Neuronal stem cell (in vitro differentiated cells): Measurements from ENCODE around the gene LAPTM4A.

ENCODE experiments used
- DNase-seq: peaks from one replicate; pipeline ENCODE4 v3.0.0-alpha.2; 2013; ENCODE audit warnings: low spot score
- H2AFZ ChIP-seq: one replicate; pipeline ENCODE4 v1.6.1; 2013; ENCODE audit warnings: mild to moderate bottlenecking, low read length, inconsistent platforms
- H2AK5ac ChIP-seq: 2 replicates; pipeline ENCODE4 v1.6.1; 2013; ENCODE audit warnings: low read depth, mild to moderate bottlenecking, inconsistent platforms, low read length, moderate library complexity, mixed read lengths
- H2BK120ac ChIP-seq: 2 replicates; pipeline ENCODE4 v1.6.1; 2013; ENCODE audit warnings: low read depth, mild to moderate bottlenecking, inconsistent platforms, low read length, moderate library complexity, mixed read lengths
- H2BK12ac ChIP-seq: one replicate; pipeline ENCODE4 v1.6.1; 2013; ENCODE audit warnings: low read length, inconsistent platforms
- H2BK15ac ChIP-seq: 2 replicates; pipeline ENCODE4 v1.6.1; 2013; ENCODE audit warnings: mild to moderate bottlenecking, low read length, inconsistent platforms, mixed read lengths
- H2BK5ac ChIP-seq: one replicate; pipeline ENCODE4 v1.6.1; 2013; ENCODE audit warnings: inconsistent platforms, mild to moderate bottlenecking, low read length, moderate library complexity
- H3K14ac ChIP-seq: one replicate; pipeline ENCODE4 v1.6.1; 2013; ENCODE audit warnings: low read length, inconsistent platforms
- H3K18ac ChIP-seq: 2 replicates; pipeline ENCODE4 v1.6.1; 2013; ENCODE audit warnings: low read length, inconsistent platforms
- H3K23ac ChIP-seq: 2 replicates; pipeline ENCODE4 v1.6.1; 2013; ENCODE audit warnings: low read depth, mild to moderate bottlenecking, mixed read lengths, low read length, inconsistent platforms; ENCODE audit not compliant: poor library complexity
- H3K27ac ChIP-seq: replicated peaks from 3 replicates; pipeline ENCODE4 v1.5.1; 2013; ENCODE audit warnings: low read length, inconsistent platforms
- H3K27me3 ChIP-seq, 3 experiments: 2 replicates each; pipeline ENCODE4 v1.6.1; 2013; ENCODE audit warnings: low read length in 3 of 3, mild to moderate bottlenecking in 2 of 3, inconsistent platforms in 1 of 3, low read depth in 1 of 3, mixed read lengths in 1 of 3, moderate library complexity in 1 of 3; ENCODE audit not compliant: control insufficient read depth in 3 of 3, insufficient read depth in 3 of 3
- H3K36me3 ChIP-seq, 2 donors: replicated peaks in 1 of 2; 2 replicates each; pipeline ENCODE4 v1.6.1; 2013; ENCODE audit warnings: low read length in 2 of 2; ENCODE audit not compliant: control insufficient read depth in 2 of 2, insufficient read depth in 2 of 2
- H3K4ac ChIP-seq: 2 replicates; pipeline ENCODE4 v1.6.1; 2013; ENCODE audit warnings: inconsistent platforms, mild to moderate bottlenecking, low read length, moderate library complexity
- H3K4me1 ChIP-seq, 2 donors: 1 replicate in 1 of 2; 2 replicates in 1 of 2; pipeline ENCODE4 v1.6.1; 2013; ENCODE audit warnings: low read length in 2 of 2, low read depth in 1 of 2; ENCODE audit not compliant: control insufficient read depth in 2 of 2, insufficient read depth in 1 of 2
- H3K4me2 ChIP-seq: one replicate; pipeline ENCODE4 v1.6.1; 2013; ENCODE audit warnings: mild to moderate bottlenecking, low read length, inconsistent platforms; ENCODE audit not compliant: insufficient read depth, poor library complexity, severe bottlenecking
- H3K4me3 ChIP-seq, 2 donors: 2 replicates each; pipeline ENCODE4 v1.5.1; 2013; ENCODE audit warnings: low read length in 2 of 2, mild to moderate bottlenecking in 2 of 2, inconsistent platforms in 1 of 2, moderate library complexity in 1 of 2
- H3K79me1 ChIP-seq: one replicate; pipeline ENCODE4 v1.6.1; 2013; ENCODE audit warnings: low read depth, mild to moderate bottlenecking, inconsistent platforms, low read length, moderate library complexity
- H3K9ac ChIP-seq: one replicate; pipeline ENCODE4 v1.6.1; 2013; ENCODE audit warnings: mild to moderate bottlenecking, low read depth, low read length, inconsistent platforms; ENCODE audit not compliant: poor library complexity
- H3K9me3 ChIP-seq, 2 donors: replicated peaks in 1 of 2; 2 replicates each; pipeline versions ENCODE3 to v1.6.1; 2013; ENCODE audit warnings: low read length in 2 of 2, mild to moderate bottlenecking in 2 of 2, inconsistent platforms in 1 of 2, low read depth in 1 of 2, mixed read lengths in 1 of 2, moderate library complexity in 1 of 2; ENCODE audit not compliant: control insufficient read depth in 2 of 2, insufficient read depth in 1 of 2
- H4K8ac ChIP-seq: one replicate; pipeline ENCODE4 v1.6.1; 2013; ENCODE audit warnings: low read depth, mild to moderate bottlenecking, inconsistent platforms, low read length, moderate library complexity
- H4K91ac ChIP-seq: one replicate; pipeline ENCODE4 v1.6.1; 2013; ENCODE audit warnings: low read length, low read depth, mild to moderate bottlenecking, inconsistent platforms; ENCODE audit not compliant: poor library complexity
- WGBS, 2 donors: extraction: QIAGEN DNeasy Blood & Tissue Kit; methylation state at CpG; one replicate each; pipeline ENCODE4 v1.1.7; 2013; ENCODE audit warnings: missing lambda C conversion rate in 2 of 2, mixed read lengths in 1 of 2; ENCODE audit not compliant: insufficient read length in 2 of 2, insufficient replicate concordance in 1 of 2; ENCODE audit errors: extremely low coverage in 2 of 2; 5-methylcytosine and 5-hydroxymethylcytosine counted together

Gene LAPTM4A

GRCh38 chr2:20080428-20080827, 29.0 kb upstream of the LAPTM4A start:
- WGBS, 2 donors, result no CpG with 5 or more reads among the region's 10 CpGs
- H3K9me3 ChIP-seq, result peaks cover 5 to 6% of the 10 kb centered on the region in 2 donors
- H3K4me3 ChIP-seq, result no peak overlapping the region
- H4K8ac ChIP-seq, result no peak overlapping the region
- H3K36me3 ChIP-seq, result no peaks in the 10 kb centered on the region
- no peak overlapping the region for H2BK12ac ChIP-seq
- H3K27ac ChIP-seq, result no peak overlapping the region
- H3K9ac ChIP-seq, result no peak overlapping the region
- H2AFZ ChIP-seq, result peak overlapping the region; percentile 66
- no peak overlapping the region for H2BK15ac ChIP-seq
- DNase-seq, result no peak
- H3K79me1 ChIP-seq, result no peaks in the 10 kb centered on the region
- H3K4me2 ChIP-seq, result peak overlapping the region; percentile 36
- H3K4ac ChIP-seq, result no peak overlapping the region
- H3K4me1 ChIP-seq, result peaks cover 11 to 13% of the 10 kb centered on the region in 2 donors
- no peak overlapping the region for H2BK120ac ChIP-seq
- no peak overlapping the region for H2BK5ac ChIP-seq
- H3K14ac ChIP-seq, result peak overlapping the region; percentile 50
- H3K27me3 ChIP-seq, result peaks cover 0 to 14% (median 0%) of the 10 kb centered on the region in 3 experiments
- no peak overlapping the region for H4K91ac ChIP-seq
- no peak overlapping the region for H3K23ac ChIP-seq
- peak overlapping the region; percentile 5 for H3K18ac ChIP-seq
- H2AK5ac ChIP-seq, result no peak overlapping the region

GRCh38 chr2:20079546-20080115, 28.2 kb upstream of the LAPTM4A start:
- Histone ChIP-seq H3K79me1 (no peaks in the 10 kb centered on the region), H2BK15ac (no peak overlapping the region), H2AFZ (peak overlapping the region; percentile 18), H3K27ac (no peak overlapping the region), H3K9ac (no peak overlapping the region), H4K91ac (no peak overlapping the region), H2BK12ac (no peak overlapping the region), H3K9me3 (peaks cover 5 to 6% of the 10 kb centered on the region in 2 donors), H2BK5ac (no peak overlapping the region), H2BK120ac (no peak overlapping the region), H3K4me2 (no peak overlapping the region), H3K36me3 (no peaks in the 10 kb centered on the region), H4K8ac (no peak overlapping the region), H3K27me3 (peaks cover 0 to 14% (median 0%) of the 10 kb centered on the region in 3 experiments), H3K4ac (no peak overlapping the region), H3K4me3 (no peak overlapping the region), H2AK5ac (no peak overlapping the region), H3K23ac (no peak overlapping the region), H3K18ac (no peak overlapping the region), H3K14ac (no peak overlapping the region), H3K4me1 (peaks cover 11 to 13% of the 10 kb centered on the region in 2 donors)
- no CpG with 5 or more reads among the region's 6 CpGs for WGBS, 2 donors
- DNase-seq, result no peak

GRCh38 chr2:20077411-20077940, 26.0 kb upstream of the LAPTM4A start:
- Histone ChIP-seq H3K4me3 (no peak overlapping the region), H3K9ac (no peak overlapping the region), H3K14ac (no peak overlapping the region), H3K9me3 (peaks cover 5 to 6% of the 10 kb centered on the region in 2 donors), H3K27me3 (peaks cover 0 to 14% (median 0%) of the 10 kb centered on the region in 3 experiments), H4K91ac (no peak overlapping the region), H2BK120ac (no peak overlapping the region), H2AFZ (no peak overlapping the region), H3K4me2 (no peak overlapping the region), H3K4ac (no peak overlapping the region), H3K36me3 (no peaks in the 10 kb centered on the region), H3K4me1 (peaks cover 16 to 20% of the 10 kb centered on the region in 2 donors), H4K8ac (no peak overlapping the region), H3K18ac (no peak overlapping the region), H3K79me1 (no peaks in the 10 kb centered on the region), H2AK5ac (no peak overlapping the region), H3K27ac (no peak overlapping the region), H2BK15ac (no peak overlapping the region), H3K23ac (no peak overlapping the region), H2BK12ac (no peak overlapping the region), H2BK5ac (no peak overlapping the region)
- WGBS, 2 donors, result no CpG with 5 or more reads among the region's 4 CpGs
- no peak for DNase-seq

GRCh38 chr2:20076757-20077156, 25.3 kb upstream of the LAPTM4A start:
- no peak overlapping the region for H3K23ac ChIP-seq
- H3K4me1 ChIP-seq, result peaks cover 20 to 22% of the 10 kb centered on the region in 2 donors
- H3K36me3 ChIP-seq, result no peaks in the 10 kb centered on the region
- no peak overlapping the region for H4K8ac ChIP-seq
- H3K4me2 ChIP-seq, result no peak overlapping the region
- no peak overlapping the region for H2BK15ac ChIP-seq
- peaks cover 0 to 10% (median 0%) of the 10 kb centered on the region in 3 experiments for H3K27me3 ChIP-seq
- no peak overlapping the region for H3K27ac ChIP-seq
- no peak overlapping the region for H3K4me3 ChIP-seq
- peaks cover 5 to 6% of the 10 kb centered on the region in 2 donors for H3K9me3 ChIP-seq
- no peak for DNase-seq
- H3K4ac ChIP-seq, result no peak overlapping the region
- H3K79me1 ChIP-seq, result no peaks in the 10 kb centered on the region
- no peak overlapping the region for H2BK5ac ChIP-seq
- H2AK5ac ChIP-seq, result no peak overlapping the region
- H2BK12ac ChIP-seq, result no peak overlapping the region
- no peak overlapping the region for H3K9ac ChIP-seq
- no peak overlapping the region for H2AFZ ChIP-seq
- H4K91ac ChIP-seq, result no peak overlapping the region
- WGBS, 2 donors, result no CpG with 5 or more reads among the region's 6 CpGs
- H3K14ac ChIP-seq, result no peak overlapping the region
- no peak overlapping the region for H2BK120ac ChIP-seq
- H3K18ac ChIP-seq, result no peak overlapping the region
